Stimulated activated CD4-positive, alpha-beta T cell treated with anti-CD3 and anti-CD28 coated beads, Interleukin-15, amount 100 ng/mL, for 24 hours (primary cell): ENCODE data around the gene ARHGAP24.
"Not testable (repeated sequence)": the region's sequence is repeated elsewhere in the genome, so short reads cannot be mapped to it uniquely, and the experiment has no call there.

Experiments
- DNase-seq: peaks from one replicate; pipeline ENCODE4 v3.0.0-alpha.2; 2020

Gene ARHGAP24

GRCh38 chr4:85486425-85487086 is 11.6 kb downstream of the ARHGAP24 start:
- DNase-seq = no peak

GRCh38 chr4:85488416-85488815 is 13.5 kb downstream of the ARHGAP24 start:
- DNase-seq = no peak

GRCh38 chr4:85489273-85489981 is 14.5 kb downstream of the ARHGAP24 start:
- DNase-seq = no peak

GRCh38 chr4:85491527-85491926 is 16.6 kb downstream of the ARHGAP24 start:
- DNase-seq = no peak

- no peak for DNase-seq
Measured at GRCh38 chr4:85492336-85492735, 17.4 kb downstream of the ARHGAP24 start.

- DNase-seq = no peak
Measured at GRCh38 chr4:85495621-85496020, 20.7 kb downstream of the ARHGAP24 start.

- no peak for DNase-seq
Measured at GRCh38 chr4:85496126-85496849, 21.3 kb downstream of the ARHGAP24 start.

GRCh38 chr4:85496933-85497332 is 22.0 kb downstream of the ARHGAP24 start:
- DNase-seq = no peak

GRCh38 chr4:85498068-85498733 is 23.3 kb downstream of the ARHGAP24 start:
- no peak for DNase-seq

- no peak for DNase-seq
Measured at GRCh38 chr4:85499573-85499972, 24.6 kb downstream of the ARHGAP24 start.

- DNase-seq = no peak
Measured at GRCh38 chr4:85500110-85500867, 25.3 kb downstream of the ARHGAP24 start.

- DNase-seq = not testable (repeated sequence)
Measured at GRCh38 chr4:85501145-85501544, 26.2 kb downstream of the ARHGAP24 start.

- no peak for DNase-seq
Measured at GRCh38 chr4:85508654-85509053, 33.7 kb downstream of the ARHGAP24 start.

- no peak for DNase-seq
Measured at GRCh38 chr4:85509882-85510631, 35.1 kb downstream of the ARHGAP24 start.

- no peak for DNase-seq
Measured at GRCh38 chr4:85510632-85510984, 35.7 kb downstream of the ARHGAP24 start.

- no peak for DNase-seq
Measured at GRCh38 chr4:85512446-85513205, 37.7 kb downstream of the ARHGAP24 start.

GRCh38 chr4:85514117-85514516 is 39.2 kb downstream of the ARHGAP24 start:
- no peak for DNase-seq

- no peak for DNase-seq
Measured at GRCh38 chr4:85514783-85515182, 39.8 kb downstream of the ARHGAP24 start.

- DNase-seq = no peak
Measured at GRCh38 chr4:85515701-85516100, 40.8 kb downstream of the ARHGAP24 start.

- not testable (repeated sequence) for DNase-seq
Measured at GRCh38 chr4:85518526-85518925, 43.6 kb downstream of the ARHGAP24 start.
